ENCODE measurements around the gene NELFA.

NELFA gene

DNA sequence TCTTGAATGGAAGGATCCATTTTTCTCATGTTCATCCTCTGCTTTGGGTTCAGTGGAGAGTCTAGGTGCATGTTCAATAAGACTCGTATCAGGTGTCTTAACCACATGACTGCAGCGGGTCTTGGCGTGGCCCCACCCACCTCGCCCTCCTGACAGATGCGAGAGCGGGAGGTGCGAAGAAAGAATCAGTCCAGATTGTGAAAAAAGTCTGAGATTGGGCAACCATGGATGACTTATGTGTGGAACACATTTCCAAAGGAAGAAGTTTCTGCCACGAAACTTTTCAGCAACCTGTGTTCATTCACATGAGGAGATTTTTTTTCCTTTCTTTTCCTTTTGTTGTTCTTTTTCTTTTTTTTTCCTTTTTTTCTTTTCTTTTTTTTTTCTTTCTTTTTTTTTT is 70.7 kb downstream of the NELFA start:
- Histone ChIP-seq H3K27ac (ENCODE audit: low read length) (no peak overlapping the region), H3K36me3 (ENCODE audit: control insufficient read depth in 1 of 2, insufficient read depth in 2 of 2, low read length in 2 of 2) (peaks cover 26 to 55% of the 10 kb centered on the region in 2 donors), H3K4me1 (ENCODE audit: control insufficient read depth in 1 of 2, insufficient read depth in 2 of 2, low read length in 2 of 2) (no peaks in the 10 kb centered on the region), H3K4me3 (ENCODE audit: low read depth in 1 of 2, low read length in 2 of 2) (no peak overlapping the region), H3K27me3 (ENCODE audit: low read depth, low read length) (no peaks in the 10 kb centered on the region), H3K9me3 (ENCODE audit: control insufficient read depth in 1 of 2, low read length in 2 of 2) (no peaks in the 10 kb centered on the region)

GRCh38 chr4:1937550-1937949 is 71.2 kb downstream of the NELFA start:
- Histone ChIP-seq H3K27me3 (ENCODE audit: low read depth, low read length) (no peaks in the 10 kb centered on the region), H3K27ac (ENCODE audit: low read length) (no peak overlapping the region), H3K36me3 (ENCODE audit: control insufficient read depth in 1 of 2, insufficient read depth in 2 of 2, low read length in 2 of 2) (peaks cover 22 to 55% of the 10 kb centered on the region in 2 donors), H3K9me3 (ENCODE audit: control insufficient read depth in 1 of 2, low read length in 2 of 2) (no peaks in the 10 kb centered on the region), H3K4me1 (ENCODE audit: control insufficient read depth in 1 of 2, insufficient read depth in 2 of 2, low read length in 2 of 2) (no peaks in the 10 kb centered on the region), H3K4me3 (ENCODE audit: low read depth in 1 of 2, low read length in 2 of 2) (no peak overlapping the region)

- Histone ChIP-seq H3K4me3 (ENCODE audit: low read depth in 1 of 2, low read length in 2 of 2) (no peak overlapping the region), H3K27ac (ENCODE audit: low read length) (no peak overlapping the region), H3K36me3 (ENCODE audit: control insufficient read depth in 1 of 2, insufficient read depth in 2 of 2, low read length in 2 of 2) (peaks cover 18 to 39% of the 10 kb centered on the region in 2 donors), H3K4me1 (ENCODE audit: control insufficient read depth in 1 of 2, insufficient read depth in 2 of 2, low read length in 2 of 2) (no peaks in the 10 kb centered on the region), H3K9me3 (ENCODE audit: control insufficient read depth in 1 of 2, low read length in 2 of 2) (no peaks in the 10 kb centered on the region), H3K27me3 (ENCODE audit: low read depth, low read length) (no peaks in the 10 kb centered on the region)
Measured at GRCh38 chr4:1933700-1934099, 75.1 kb downstream of the NELFA start.

DNA sequence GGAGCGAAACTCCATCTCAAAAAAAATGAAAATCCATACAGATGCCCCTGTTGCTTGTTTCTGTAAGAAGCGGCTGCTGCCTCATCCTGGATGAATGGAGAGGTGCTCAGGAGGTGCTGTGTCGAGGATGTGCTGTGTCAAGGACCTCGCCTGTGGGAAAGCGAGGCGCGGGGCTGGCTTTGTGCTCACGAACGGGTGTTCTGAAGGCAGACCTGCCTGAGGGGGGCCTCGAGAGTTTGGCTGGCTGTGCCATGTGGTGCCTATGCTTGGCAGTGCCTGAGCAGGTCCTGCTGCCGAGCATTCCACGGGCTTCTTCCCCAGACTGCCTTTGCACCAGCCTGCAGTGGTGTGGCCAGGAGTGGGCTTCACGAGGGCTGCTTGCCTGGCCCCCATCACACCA is 76.0 kb downstream of the NELFA start:
- Histone ChIP-seq H3K9me3 (ENCODE audit: control insufficient read depth in 1 of 2, low read length in 2 of 2) (no peaks in the 10 kb centered on the region), H3K27me3 (ENCODE audit: low read depth, low read length) (no peaks in the 10 kb centered on the region), H3K36me3 (ENCODE audit: control insufficient read depth in 1 of 2, insufficient read depth in 2 of 2, low read length in 2 of 2) (peaks cover 18 to 36% of the 10 kb centered on the region in 2 donors), H3K4me3 (ENCODE audit: low read depth in 1 of 2, low read length in 2 of 2) (no peak overlapping the region), H3K27ac (ENCODE audit: low read length) (no peak overlapping the region), H3K4me1 (ENCODE audit: control insufficient read depth in 1 of 2, insufficient read depth in 2 of 2, low read length in 2 of 2) (no peaks in the 10 kb centered on the region)
